Measurements from ENCODE around the gene NAALADL2. TPM values are rescaled to one million over a fixed set of nuclear protein-coding genes. Genes with fewer than 3 reads are reported as not detected.

NAALADL2 gene
- total RNA-seq, 6 donors from 2014 or later, result 4.4 to 12.6 (median 6.3) TPM

DNA sequence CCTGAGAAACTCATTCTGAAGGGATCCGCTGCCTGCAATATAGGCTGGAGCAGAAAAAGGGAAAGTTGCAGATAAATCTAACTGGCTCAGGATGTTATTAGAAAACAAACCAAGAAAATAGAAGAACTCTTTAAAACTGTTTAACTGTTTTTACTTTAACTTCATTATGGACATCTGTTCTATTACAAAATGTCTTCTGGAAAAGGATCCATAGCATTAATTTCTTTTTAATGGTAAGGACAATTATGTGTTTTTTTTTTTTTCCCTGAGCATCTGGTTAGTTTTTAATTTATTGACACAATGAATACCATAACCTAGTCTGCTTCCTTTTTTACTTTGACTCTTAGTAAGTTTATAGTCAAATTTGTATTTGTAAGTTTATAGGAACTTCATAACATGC, 239.5 kb downstream of the NAALADL2 start:
- H3K36me3 ChIP-seq, result no peaks in the 10 kb centered on the region
- DNase-seq (no peak), ATAC-seq (ENCODE audit: low FRiP score in 2 of 2) (no peak)
- 96 to 100% methylated on average over 1 of the region's 1 CpG for WGBS, 2 donors
- H3K27ac ChIP-seq, result no peak overlapping the region
- H3K4me3 ChIP-seq, result no peak overlapping the region
- TF ChIP-seq POLR2A (IDR thresholded peaks at IDR 0.05) (no peak), POLR2AphosphoS5 (IDR thresholded peaks at IDR 0.05) (no peak), EP300 (IDR thresholded peaks at IDR 0.05) (no peak)
- TF ChIP-seq, protein P1, sequence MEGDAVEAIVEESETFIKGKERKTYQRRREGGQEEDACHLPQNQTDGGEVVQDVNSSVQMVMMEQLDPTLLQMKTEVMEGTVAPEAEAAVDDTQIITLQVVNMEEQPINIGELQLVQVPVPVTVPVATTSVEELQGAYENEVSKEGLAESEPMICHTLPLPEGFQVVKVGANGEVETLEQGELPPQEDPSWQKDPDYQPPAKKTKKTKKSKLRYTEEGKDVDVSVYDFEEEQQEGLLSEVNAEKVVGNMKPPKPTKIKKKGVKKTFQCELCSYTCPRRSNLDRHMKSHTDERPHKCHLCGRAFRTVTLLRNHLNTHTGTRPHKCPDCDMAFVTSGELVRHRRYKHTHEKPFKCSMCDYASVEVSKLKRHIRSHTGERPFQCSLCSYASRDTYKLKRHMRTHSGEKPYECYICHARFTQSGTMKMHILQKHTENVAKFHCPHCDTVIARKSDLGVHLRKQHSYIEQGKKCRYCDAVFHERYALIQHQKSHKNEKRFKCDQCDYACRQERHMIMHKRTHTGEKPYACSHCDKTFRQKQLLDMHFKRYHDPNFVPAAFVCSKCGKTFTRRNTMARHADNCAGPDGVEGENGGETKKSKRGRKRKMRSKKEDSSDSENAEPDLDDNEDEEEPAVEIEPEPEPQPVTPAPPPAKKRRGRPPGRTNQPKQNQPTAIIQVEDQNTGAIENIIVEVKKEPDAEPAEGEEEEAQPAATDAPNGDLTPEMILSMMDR (IDR thresholded peaks at IDR 0.05), result no peak
- no peaks in the 10 kb centered on the region for H3K27me3 ChIP-seq
- no peaks in the 10 kb centered on the region for H3K9me3 ChIP-seq
- H3K4me1 ChIP-seq, result no peaks in the 10 kb centered on the region

DNA sequence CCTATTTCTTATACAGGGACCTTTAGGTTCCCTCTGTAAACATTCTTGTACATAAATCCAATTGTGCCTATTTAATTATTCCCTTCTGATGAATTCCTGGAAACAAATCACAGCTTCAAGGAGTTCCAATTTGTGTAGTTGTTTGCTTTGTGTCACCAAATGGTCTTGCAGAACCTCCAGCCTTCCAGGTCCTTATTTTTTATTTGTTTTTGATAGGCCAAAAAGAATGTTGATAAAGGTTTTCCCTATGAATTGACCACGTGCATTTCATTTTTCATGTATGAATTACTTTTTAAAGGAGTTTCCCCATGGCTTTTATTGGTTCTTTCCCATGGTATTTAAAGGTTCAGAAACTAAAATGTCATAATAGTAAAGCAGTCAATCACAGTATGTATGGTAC, 243.0 kb downstream of the NAALADL2 start:
- TF ChIP-seq, protein P1 (IDR thresholded peaks at IDR 0.05), result no peak
- TF ChIP-seq POLR2A (IDR thresholded peaks at IDR 0.05), result no peak
- no peak for TF ChIP-seq POLR2AphosphoS5 (IDR thresholded peaks at IDR 0.05)
- no peak for TF ChIP-seq EP300 (IDR thresholded peaks at IDR 0.05)
- H3K27me3 ChIP-seq, result no peaks in the 10 kb centered on the region
- ATAC-seq (ENCODE audit: low FRiP score in 2 of 2), result no peak
- WGBS, 2 donors, result 33 to 36% methylated on average over 1 of the region's 1 CpG
- no peak overlapping the region for H3K27ac ChIP-seq
- H3K4me3 ChIP-seq, result no peak overlapping the region
- H3K36me3 ChIP-seq, result no peaks in the 10 kb centered on the region
- DNase-seq, result no peak
- no peaks in the 10 kb centered on the region for H3K9me3 ChIP-seq
- no peaks in the 10 kb centered on the region for H3K4me1 ChIP-seq

DNA sequence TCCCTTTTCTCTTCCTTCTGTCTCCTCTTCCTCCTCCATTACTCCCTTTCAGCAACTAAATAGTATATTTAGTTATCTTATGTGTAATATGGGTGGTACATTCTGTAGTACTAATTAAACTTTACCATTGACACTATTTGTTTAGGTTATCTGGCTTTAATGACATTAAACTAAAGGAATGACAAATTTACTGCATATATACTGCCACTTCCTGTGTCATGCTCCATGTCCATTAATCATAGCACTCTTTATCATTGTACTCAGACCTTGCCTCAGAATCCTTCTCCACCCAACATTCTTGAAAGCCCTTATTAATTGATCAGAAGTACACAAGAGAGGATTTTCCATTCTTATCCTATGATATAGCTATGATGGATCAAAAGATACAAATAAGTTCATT, 244.2 kb downstream of the NAALADL2 start:
- H3K4me1 ChIP-seq, result no peaks in the 10 kb centered on the region
- TF ChIP-seq, protein P1 (IDR thresholded peaks at IDR 0.05), result no peak
- TF ChIP-seq POLR2AphosphoS5 (IDR thresholded peaks at IDR 0.05), result no peak
- no peak for TF ChIP-seq EP300 (IDR thresholded peaks at IDR 0.05)
- no peak for TF ChIP-seq POLR2A (IDR thresholded peaks at IDR 0.05)
- ATAC-seq (ENCODE audit: low FRiP score in 2 of 2), result no peak
- DNase-seq, result no peak
- H3K27me3 ChIP-seq, result no peaks in the 10 kb centered on the region
- H3K27ac ChIP-seq, result no peak overlapping the region
- H3K9me3 ChIP-seq, result no peaks in the 10 kb centered on the region
- no peak overlapping the region for H3K4me3 ChIP-seq
- H3K36me3 ChIP-seq, result no peaks in the 10 kb centered on the region

DNA sequence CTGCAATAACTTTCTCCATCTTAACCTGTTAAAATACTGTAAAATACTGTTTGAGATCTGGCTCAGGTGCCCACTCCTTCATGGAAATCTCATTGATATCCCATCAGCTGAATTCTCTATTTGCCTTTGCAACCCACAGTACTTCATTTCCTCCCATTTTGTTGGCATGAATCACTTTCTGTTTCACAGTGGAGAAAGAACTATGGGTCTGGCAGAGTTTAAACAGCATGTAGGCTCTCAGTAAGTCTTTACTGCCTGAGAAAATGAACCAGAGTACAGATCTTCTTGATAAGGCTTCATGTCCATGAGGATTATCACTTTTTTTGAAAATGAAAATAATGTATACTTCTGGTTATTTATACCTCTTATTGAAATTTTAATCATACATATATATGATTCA, 245.9 kb downstream of the NAALADL2 start:
- no peaks in the 10 kb centered on the region for H3K4me1 ChIP-seq
- H3K4me3 ChIP-seq, result no peak overlapping the region
- no peaks in the 10 kb centered on the region for H3K9me3 ChIP-seq
- TF ChIP-seq, protein P1 (IDR thresholded peaks at IDR 0.05), result no peak
- no peak for TF ChIP-seq EP300 (IDR thresholded peaks at IDR 0.05)
- no peak for TF ChIP-seq POLR2AphosphoS5 (IDR thresholded peaks at IDR 0.05)
- no peak for TF ChIP-seq POLR2A (IDR thresholded peaks at IDR 0.05)
- DNase-seq (no peak), ATAC-seq (ENCODE audit: low FRiP score in 2 of 2) (no peak)
- no peaks in the 10 kb centered on the region for H3K36me3 ChIP-seq
- H3K27ac ChIP-seq, result no peak overlapping the region
- H3K27me3 ChIP-seq, result no peaks in the 10 kb centered on the region

DNA sequence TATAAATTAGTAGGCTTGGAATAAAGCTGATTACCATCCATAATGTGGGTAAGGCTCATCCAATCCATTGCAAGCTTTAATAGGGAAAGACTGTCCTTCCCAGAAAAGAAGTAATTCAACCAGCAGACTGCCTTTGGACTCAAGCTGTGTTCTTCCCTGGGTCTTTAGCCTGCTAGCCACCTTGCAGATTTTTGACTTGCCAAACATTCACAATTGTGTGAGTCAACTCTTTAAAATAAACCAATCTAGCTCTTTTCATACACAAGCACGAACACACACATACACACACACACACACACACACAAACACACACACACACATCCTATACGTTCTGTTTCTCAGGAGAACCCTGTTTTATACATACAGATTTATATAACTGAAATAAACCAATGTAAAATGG, 248.1 kb downstream of the NAALADL2 start:
- Histone ChIP-seq H3K36me3 (no peaks in the 10 kb centered on the region), H3K4me1 (no peaks in the 10 kb centered on the region), H3K27ac (no peak overlapping the region), H3K27me3 (no peaks in the 10 kb centered on the region), H3K4me3 (no peak overlapping the region), H3K9me3 (no peaks in the 10 kb centered on the region)
- DNase-seq (no peak), ATAC-seq (ENCODE audit: low FRiP score in 2 of 2) (no peak)
- WGBS, 2 donors, result 77 to 88% methylated on average over 2 of the region's 2 CpGs
- TF ChIP-seq, protein P1 (IDR thresholded peaks at IDR 0.05), result no peak
- TF ChIP-seq POLR2A (IDR thresholded peaks at IDR 0.05), result no peak
- no peak for TF ChIP-seq POLR2AphosphoS5 (IDR thresholded peaks at IDR 0.05)
- TF ChIP-seq EP300 (IDR thresholded peaks at IDR 0.05), result no peak

Data from upper lobe of left lung (tissue), 6 donors.